H1 (cell line): ENCODE measurements around the gene ATP2C1. TPM values are rescaled to one million over a fixed set of nuclear protein-coding genes. Genes with fewer than 3 reads are reported as not detected.

Source experiments
- CTCF ChIA-PET: fragments of 300-600 bp; sonication (Branson Sonifier 250); formaldehyde crosslinking; loops from one replicate; lab custom pipeline; 2021; ENCODE audit not compliant: partially characterized antibody; lab: Charles Lee
- POLR2A ChIA-PET: fragments of 300-600 bp; sonication (Branson Sonifier 250); formaldehyde crosslinking; loops from one replicate; lab custom pipeline; 2021; ENCODE audit warnings: inconsistent platforms; ENCODE audit not compliant: partially characterized antibody; lab: Charles Lee
- DNase-seq, 2 experiments: peaks; one replicate each; pipeline versions ENCODE4 v3.0.0 to v3.0.0-alpha.2; 2010 to 2022; ENCODE audit warnings: low spot score in 2 of 2, low read depth in 1 of 2, mixed read lengths in 1 of 2
- FAIRE-seq: peaks from 2 replicates; lab custom pipeline; 2011; peaks lifted over from hg19 to GRCh38; lab: Jason Lieb, UNC
- H2AFZ ChIP-seq: 2 replicates; pipeline ENCODE4 v1.8.1; 2012; ENCODE audit warnings: low read length, inconsistent platforms
- H2AK5ac ChIP-seq: 2 replicates; pipeline ENCODE4 v1.6.1; 2013; ENCODE audit warnings: low read depth, low read length
- H2BK120ac ChIP-seq: replicated peaks from 2 replicates; pipeline ENCODE3; 2013; ENCODE audit warnings: low read depth, low read length, inconsistent platforms
- H2BK12ac ChIP-seq: 2 replicates; pipeline ENCODE4 v1.6.1; 2013; ENCODE audit warnings: low read depth, low read length
- H2BK15ac ChIP-seq: 2 replicates; pipeline ENCODE4 v1.6.1; 2013; ENCODE audit warnings: low read length
- H2BK20ac ChIP-seq: 2 replicates; pipeline ENCODE4 v1.6.1; 2013; ENCODE audit warnings: low read length
- H2BK5ac ChIP-seq: 2 replicates; pipeline ENCODE4 v1.6.1; 2013; ENCODE audit warnings: low read depth, low read length
- H3K14ac ChIP-seq: 2 replicates; pipeline ENCODE4 v1.6.1; 2013; ENCODE audit warnings: inconsistent platforms; ENCODE audit not compliant: insufficient read length
- H3K18ac ChIP-seq: 2 replicates; pipeline ENCODE4 v1.6.1; 2013; ENCODE audit warnings: low read length; ENCODE audit errors: extremely low read depth
- H3K23ac ChIP-seq: 2 replicates; pipeline ENCODE4 v1.6.1; 2013; ENCODE audit warnings: inconsistent platforms; ENCODE audit not compliant: insufficient read length
- H3K23me2 ChIP-seq: 2 replicates; pipeline ENCODE4 v1.6.1; 2013; ENCODE audit warnings: low read depth, low read length
- H3K27ac ChIP-seq: 2 replicates; pipeline ENCODE4 v1.6.1; 2011; ENCODE audit warnings: low read depth, low read length, inconsistent platforms
- H3K27me3 ChIP-seq, 4 experiments: replicated peaks in 1 of 4; 1 replicate in 1 of 4; 2 replicates in 3 of 4; pipeline versions ENCODE4 v1.6.1 to v1.8.1; 2011 to 2013; ENCODE audit warnings: low read length in 3 of 4, mild to moderate bottlenecking in 3 of 4, inconsistent platforms in 2 of 4, mixed read lengths in 2 of 4, moderate library complexity in 1 of 4; ENCODE audit not compliant: control insufficient read depth in 3 of 4, insufficient read depth in 3 of 4; ENCODE audit errors: extremely low read depth in 1 of 4
- H3K36me3 ChIP-seq, 4 experiments: 2 replicates each; pipeline versions ENCODE4 v1.6.1 to v1.8.1; 2011 to 2013; ENCODE audit warnings: mild to moderate bottlenecking in 4 of 4, low read length in 3 of 4, moderate library complexity in 2 of 4, control low read depth in 1 of 4, inconsistent platforms in 1 of 4; ENCODE audit not compliant: insufficient read depth in 4 of 4, control insufficient read depth in 2 of 4
- H3K4ac ChIP-seq: replicated peaks from 2 replicates; pipeline ENCODE3; 2013; ENCODE audit warnings: low read length, low read depth, mixed read lengths, inconsistent platforms; ENCODE audit not compliant: insufficient read length
- H3K4me1 ChIP-seq, 4 experiments: replicated peaks in 1 of 4; 1 replicate in 1 of 4; 2 replicates in 3 of 4; pipeline versions ENCODE4 v1.6.1 to v1.8.1; 2011 to 2013; ENCODE audit warnings: low read length in 3 of 4, inconsistent platforms in 2 of 4, mixed read lengths in 1 of 4; ENCODE audit not compliant: insufficient read depth in 4 of 4, control insufficient read depth in 3 of 4
- H3K4me2 ChIP-seq, 2 experiments: 2 replicates each; pipeline versions ENCODE4 v1.6.1 to v1.8.1; 2011 to 2013; ENCODE audit warnings: low read depth in 2 of 2, low read length in 2 of 2, control low read depth in 1 of 2, inconsistent platforms in 1 of 2, mild to moderate bottlenecking in 1 of 2; ENCODE audit not compliant: insufficient read depth in 1 of 2
- H3K4me3 ChIP-seq, 4 experiments: fragments of 200-600, 300-600 bp in 1 of 4; sonication (generic), shearing (Covaris generic), sonication (Bioruptor Twin) in 1 of 4; 2 replicates each; pipeline versions ENCODE4 v1.5.1 to v1.8.1; 2011 to 2016; ENCODE audit warnings: low read length in 4 of 4, low read depth in 3 of 4, control low read depth in 2 of 4, inconsistent platforms in 2 of 4, mild to moderate bottlenecking in 2 of 4, mixed read lengths in 1 of 4, moderate library complexity in 1 of 4; ENCODE audit not compliant: insufficient read depth in 2 of 4; ENCODE audit errors: extremely low read depth in 1 of 4
- H3K56ac ChIP-seq: replicated peaks from 2 replicates; pipeline ENCODE3; 2013; ENCODE audit warnings: low read depth, mild to moderate bottlenecking, mixed read lengths, low read length, inconsistent platforms; ENCODE audit not compliant: insufficient read length
- H3K79me1 ChIP-seq: 2 replicates; pipeline ENCODE4 v1.6.1; 2013; ENCODE audit warnings: low read depth, low read length, control low read depth
- H3K79me2 ChIP-seq, 2 experiments: 2 replicates each; pipeline versions ENCODE4 v1.6.1 to v1.8.1; 2012 to 2013; ENCODE audit warnings: low read length in 2 of 2, mild to moderate bottlenecking in 2 of 2, inconsistent platforms in 1 of 2; ENCODE audit not compliant: insufficient read depth in 2 of 2, control insufficient read depth in 1 of 2
- H3K9ac ChIP-seq, 4 experiments: replicated peaks in 1 of 4; 1 replicate in 1 of 4; 2 replicates in 3 of 4; pipeline versions ENCODE4 v1.6.1 to v1.8.1; 2011 to 2013; ENCODE audit warnings: low read depth in 3 of 4, low read length in 3 of 4, control low read depth in 2 of 4, mild to moderate bottlenecking in 2 of 4, moderate library complexity in 2 of 4, inconsistent platforms in 1 of 4; ENCODE audit errors: extremely low read depth in 1 of 4
- H3K9me3 ChIP-seq, 2 experiments: 2 replicates each; pipeline versions ENCODE4 v1.6.1 to v1.8.1; 2012 to 2013; ENCODE audit warnings: mild to moderate bottlenecking in 2 of 2, moderate library complexity in 2 of 2, control low read depth in 1 of 2, inconsistent platforms in 1 of 2, low read depth in 1 of 2, low read length in 1 of 2, mixed read lengths in 1 of 2; ENCODE audit not compliant: insufficient read depth in 2 of 2
- H4K20me1 ChIP-seq, 2 experiments: replicated peaks in 1 of 2; 2 replicates each; pipeline versions ENCODE3 to v1.8.1; 2011 to 2013; ENCODE audit warnings: inconsistent platforms in 2 of 2, low read length in 2 of 2, mild to moderate bottlenecking in 1 of 2; ENCODE audit not compliant: insufficient read depth in 2 of 2, control insufficient read depth in 1 of 2
- H4K5ac ChIP-seq: 2 replicates; pipeline ENCODE4 v1.6.1; 2013; ENCODE audit warnings: low read length, low read depth, mixed read lengths, inconsistent platforms; ENCODE audit not compliant: insufficient read length
- H4K8ac ChIP-seq: 2 replicates; pipeline ENCODE4 v1.8.0; 2013; ENCODE audit warnings: mild to moderate bottlenecking, moderate library complexity, low read length, inconsistent platforms; ENCODE audit not compliant: insufficient read depth; ENCODE audit errors: extremely low read depth
- H4K91ac ChIP-seq: replicated peaks from 2 replicates; pipeline ENCODE3; 2013; ENCODE audit warnings: low read length, mixed read lengths, inconsistent platforms; ENCODE audit not compliant: insufficient read length
- ATF3 ChIP-seq: IDR thresholded peaks from 2 replicates; pipeline ENCODE4 v1.6.1; 2011; ENCODE audit warnings: low read depth, mild to moderate bottlenecking, low read length; ENCODE audit not compliant: insufficient read depth
- BACH1 ChIP-seq: IDR thresholded peaks from 2 replicates; pipeline ENCODE4 v1.6.1; 2012; ENCODE audit warnings: low read length, improper control_type of control experiment
- EGR1 ChIP-seq: IDR thresholded peaks from 2 replicates; pipeline ENCODE4 v1.6.1; 2011; ENCODE audit warnings: low read depth, low read length, borderline replicate concordance
- EZH2 ChIP-seq: fragments of 200-600 bp; sonication (generic); IDR thresholded peaks from 2 replicates; pipeline ENCODE4 v1.7.1; 2012; ENCODE audit warnings: low read depth, mild to moderate bottlenecking, moderate library complexity, low read length, inconsistent platforms; ENCODE audit not compliant: severe bottlenecking
- HDAC6 ChIP-seq: IDR thresholded peaks from one replicate; pipeline ENCODE4 v1.7.1; 2012; ENCODE audit warnings: low read depth, mild to moderate bottlenecking, inconsistent platforms, low read length, moderate library complexity
- MAX ChIP-seq: IDR thresholded peaks from 2 replicates; pipeline ENCODE4 v1.6.1; 2012; ENCODE audit warnings: inconsistent platforms
- POLR2AphosphoS5 ChIP-seq: IDR thresholded peaks from 2 replicates; pipeline ENCODE4 v1.6.1; 2011; ENCODE audit warnings: low read depth, low read length
- RXRA ChIP-seq: IDR thresholded peaks from 2 replicates; pipeline ENCODE4 v1.6.1; 2011; ENCODE audit warnings: low read depth, mild to moderate bottlenecking, low read length, moderate library complexity; ENCODE audit not compliant: insufficient read depth
- SAP30 ChIP-seq: fragments of 300-600 bp; sonication (generic); IDR thresholded peaks from 2 replicates; pipeline ENCODE4 v1.7.1; 2012; ENCODE audit warnings: low read length, moderate library complexity, mild to moderate bottlenecking, inconsistent platforms; ENCODE audit not compliant: insufficient read depth, insufficient replicate concordance
- SIRT6 ChIP-seq: IDR thresholded peaks from one replicate; pipeline ENCODE4 v1.7.1; 2012; ENCODE audit warnings: low read length, inconsistent platforms
- SP4 ChIP-seq: IDR thresholded peaks from 2 replicates; pipeline ENCODE4 v1.6.1; 2012; ENCODE audit warnings: low read length, inconsistent platforms
- TAF7 ChIP-seq: optimal IDR thresholded peaks from 2 replicates; pipeline ENCODE3; 2011; ENCODE audit warnings: low read depth, mild to moderate bottlenecking, inconsistent platforms, low read length, moderate library complexity, borderline replicate concordance
- USF2 ChIP-seq: IDR thresholded peaks from 2 replicates; pipeline ENCODE4 v1.6.1; 2011; ENCODE audit warnings: low read length, improper control_type of control experiment
- WGBS, 2 experiments: shearing (Covaris generic) in 1 of 2; methylation state at CpG; one replicate each; pipeline versions ENCODE4 v1.1.6 to v1.1.7; 2013 to 2015; ENCODE audit warnings: low lambda C conversion rate in 2 of 2, mixed read lengths in 2 of 2, inconsistent platforms in 1 of 2, low coverage in 1 of 2, missing lambda C conversion rate in 1 of 2; ENCODE audit not compliant: insufficient replicate concordance in 2 of 2, insufficient coverage in 1 of 2, insufficient read length in 1 of 2; ENCODE audit errors: extremely low coverage in 1 of 2, missing lambda C conversion rate in 1 of 2; 5-methylcytosine and 5-hydroxymethylcytosine counted together
- polyA plus RNA-seq, 7 experiments: library from polyadenylated mRNA; depleted of rRNA in 3 of 7; stranded (reverse) in 5 of 7; unstranded in 2 of 7; fragments of >200 nt in 5 of 7; fragments of 200-250 nt in 2 of 7; gene quantifications; 1 replicate in 5 of 7; 2 replicates in 1 of 7; 4 replicates in 1 of 7; pipeline versions ENCODE4 v1.2.1 to v1.2.3, GENCODE V29; 2011 to 2013; ENCODE audit warnings: missing spikeins in 2 of 7, mixed read lengths in 2 of 7
- total RNA-seq: library from RNA; stranded (reverse); fragmentation: NEBNext Ultra II Directional; extraction: Animal tissue kit (Norgen Biotek cat#: 25700); gene quantifications from 2 replicates; pipeline ENCODE4 v1.2.1, GENCODE V29; 2021

The ATP2C1 gene
- total and polyA plus RNA-seq, 2 of the 8 experiments (the other 6 are each of a cell fraction or from before 2014, with no cell fraction given): 50.7 to 68.5 TPM

GRCh38 chr3:130946882-130947281 lies 53.0 kb downstream of the ATP2C1 start:
- Histone ChIP-seq H3K9me3 (no peaks in the 10 kb centered on the region), H2AFZ (no peak overlapping the region), H2BK5ac (no peak overlapping the region), H3K79me2 (0 out of 4 replicates have a peak, but pooled peaks cover 0 to 2% of the 10 kb centered on the region in 2 experiments), H4K91ac (no peak overlapping the region), H3K4me1 (no peaks in the 10 kb centered on the region), H3K4me2 (no peak overlapping the region), H3K56ac (no peak overlapping the region), H3K79me1 (no peaks in the 10 kb centered on the region), H3K9ac (no peak overlapping the region), H2BK12ac (no peak overlapping the region), H2BK20ac (no peak overlapping the region), H3K27ac (no peak overlapping the region), H2BK120ac (no peak overlapping the region), H3K27me3 (no peaks in the 10 kb centered on the region), H2AK5ac (no peak overlapping the region), H4K8ac (no peak overlapping the region), H3K4ac (no peak overlapping the region), H4K20me1 (no peaks in the 10 kb centered on the region), H3K23me2 (no peaks in the 10 kb centered on the region), H3K23ac (no peak overlapping the region), H3K36me3 (peaks cover 3 to 25% (median 14%) of the 10 kb centered on the region in 4 experiments; a peak in 7 of 8 replicates), H2BK15ac (no peak overlapping the region), H3K4me3 (no peak overlapping the region), H3K18ac (no peak overlapping the region), H4K5ac (no peak overlapping the region), H3K14ac (no peak overlapping the region)
- ChIA-PET CTCF (no interaction called here), POLR2A (no interaction called here)
- FAIRE-seq (no peak), DNase-seq (no peak)
- 90% methylated on average over 3 of the region's 3 CpGs; no CpG with 5 or more reads in 1 of the 2 experiments for WGBS, 2 experiments
- TF ChIP-seq MAX (no peak), RXRA (no peak), SP4 (no peak), EZH2 (no peak), BACH1 (no peak), ATF3 (no peak), EGR1 (no peak), SAP30 (no peak), TAF7 (no peak), USF2 (no peak), POLR2AphosphoS5 (no peak), SIRT6 (no peak), HDAC6 (no peak)
